NCI-H2029 treated with DMSO at 0.1 percent for 48 hours (cell line): Measurements from ENCODE around the gene SSC5D.
"Not testable (repeated sequence)": the region's sequence is repeated elsewhere in the genome, so short reads cannot be mapped to it uniquely, and the experiment has no call there.

Source experiments
- DNase-seq: peaks from one replicate; lab custom pipeline; 2025; lab: John Stamatoyannopoulos, UW

Gene SSC5D

DNA sequence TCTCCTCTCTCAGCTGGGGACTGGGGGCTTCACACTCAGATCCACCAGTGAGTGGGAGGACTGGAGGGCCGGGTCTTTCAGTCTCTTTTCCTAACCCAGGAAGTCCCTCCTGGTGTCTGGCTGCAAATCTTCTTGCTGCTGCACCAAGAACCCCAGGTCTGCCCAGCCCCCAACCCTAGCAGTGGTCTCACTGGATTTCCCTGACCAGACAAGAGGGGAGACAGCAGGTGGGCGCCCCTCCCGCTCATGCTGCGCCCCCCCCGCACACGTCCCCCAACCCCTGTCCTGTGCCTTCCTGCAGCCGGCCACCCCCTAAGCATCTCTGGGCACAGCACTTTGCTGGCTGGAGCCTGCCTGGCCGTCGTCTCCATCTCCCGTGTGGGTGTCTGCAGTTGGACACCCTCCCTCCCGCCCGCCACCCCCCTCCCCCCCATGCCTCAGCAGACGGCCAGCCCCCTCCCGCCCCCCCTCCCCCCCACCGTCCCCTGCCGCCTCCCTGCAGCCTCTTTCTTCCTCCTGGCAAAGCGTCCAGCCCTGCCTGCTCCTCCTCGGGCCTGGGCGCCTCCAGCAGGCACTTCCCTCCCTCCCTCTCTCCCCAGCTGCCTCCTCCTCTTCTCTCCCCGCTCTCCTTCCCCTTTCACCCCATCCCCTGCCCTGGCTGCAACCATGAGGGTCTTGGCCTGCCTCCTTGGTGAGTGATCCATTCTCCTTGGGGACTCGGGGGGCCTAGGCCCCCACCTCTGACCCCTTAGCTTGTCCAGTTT is at the start of gene SSC5D:
TSS of gene SSC5D (plus strand) at position 513 of the 764 bp plus-strand sequence. CDS start at position 667, 154 bp downstream.
- no peak for DNase-seq

DNA sequence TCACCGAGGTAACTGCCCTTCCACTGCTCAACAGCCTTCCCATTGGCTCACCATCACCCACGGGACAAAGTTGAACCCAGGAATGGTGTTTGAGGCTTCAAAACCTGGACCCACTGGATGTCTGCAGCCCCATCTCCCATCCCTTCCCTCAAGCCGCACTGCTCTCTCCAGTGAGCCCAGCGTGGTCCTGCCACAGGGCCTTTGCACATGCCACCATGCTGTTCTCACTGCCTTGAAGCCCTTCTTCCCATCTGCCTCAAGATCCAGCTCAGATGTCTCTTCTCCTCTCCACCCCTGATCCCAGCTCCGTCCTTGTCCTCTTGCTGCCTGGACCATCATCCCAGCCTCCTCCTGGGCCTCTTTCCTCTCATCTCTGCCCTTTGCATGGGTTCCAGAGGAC is 49.2 kb upstream of the SSC5D start:
- no peak for DNase-seq

GRCh38 chr19:55440411-55441105 is 47.7 kb upstream of the SSC5D start:
- DNase-seq = no peak

DNA sequence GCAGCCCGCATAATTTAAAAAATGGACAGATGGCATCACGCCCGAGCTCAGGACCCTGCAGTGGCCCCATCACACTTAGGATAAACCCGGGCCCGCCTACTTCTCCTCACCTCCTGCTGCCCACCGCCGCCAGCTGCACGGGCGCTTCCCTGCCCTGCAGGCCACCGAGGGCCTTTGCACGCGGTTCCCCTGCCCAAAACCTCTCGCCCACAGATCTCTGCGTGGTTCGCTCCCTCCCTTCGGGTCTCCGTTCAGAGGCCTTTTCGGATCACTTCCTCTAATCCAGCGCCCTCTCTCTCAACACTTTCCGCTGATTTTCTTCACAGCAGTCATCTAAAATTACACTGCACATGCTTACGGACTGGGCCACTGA is 46.9 kb upstream of the SSC5D start:
- no peak for DNase-seq

DNA sequence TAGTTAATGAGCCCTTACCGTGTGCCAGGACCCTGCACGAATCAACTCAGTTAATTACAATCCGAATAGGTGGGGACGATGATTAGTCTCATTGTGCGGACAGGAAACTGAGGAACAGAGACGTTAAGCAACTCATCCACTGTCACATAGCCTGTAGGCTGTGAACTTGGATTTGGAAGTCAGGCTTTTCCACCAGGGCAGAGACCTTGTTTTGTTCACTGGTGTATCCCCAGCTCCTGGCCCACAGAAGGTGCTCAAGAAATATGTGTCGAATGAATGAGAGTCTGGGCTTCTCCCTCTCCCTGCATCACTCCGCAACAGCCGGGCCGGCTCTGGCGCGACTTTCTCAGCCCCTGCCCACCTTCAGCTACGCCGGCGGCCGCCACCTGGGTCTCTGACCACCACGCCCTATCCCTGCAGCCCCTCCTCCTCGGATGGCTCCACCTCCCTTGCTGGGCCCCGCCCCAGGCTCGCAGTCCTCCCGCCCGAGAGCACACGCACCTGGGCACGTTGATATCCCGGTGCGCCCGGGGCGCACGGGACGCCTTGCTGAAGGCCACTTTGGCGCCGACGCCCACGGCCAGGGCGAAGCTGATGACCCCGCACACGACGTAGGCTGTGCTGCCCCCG is 46.4 kb upstream of the SSC5D start:
- DNase-seq = no peak

- DNase-seq = no peak
Observed at GRCh38 chr19:55442372-55442961, 45.8 kb upstream of the SSC5D start.

DNA sequence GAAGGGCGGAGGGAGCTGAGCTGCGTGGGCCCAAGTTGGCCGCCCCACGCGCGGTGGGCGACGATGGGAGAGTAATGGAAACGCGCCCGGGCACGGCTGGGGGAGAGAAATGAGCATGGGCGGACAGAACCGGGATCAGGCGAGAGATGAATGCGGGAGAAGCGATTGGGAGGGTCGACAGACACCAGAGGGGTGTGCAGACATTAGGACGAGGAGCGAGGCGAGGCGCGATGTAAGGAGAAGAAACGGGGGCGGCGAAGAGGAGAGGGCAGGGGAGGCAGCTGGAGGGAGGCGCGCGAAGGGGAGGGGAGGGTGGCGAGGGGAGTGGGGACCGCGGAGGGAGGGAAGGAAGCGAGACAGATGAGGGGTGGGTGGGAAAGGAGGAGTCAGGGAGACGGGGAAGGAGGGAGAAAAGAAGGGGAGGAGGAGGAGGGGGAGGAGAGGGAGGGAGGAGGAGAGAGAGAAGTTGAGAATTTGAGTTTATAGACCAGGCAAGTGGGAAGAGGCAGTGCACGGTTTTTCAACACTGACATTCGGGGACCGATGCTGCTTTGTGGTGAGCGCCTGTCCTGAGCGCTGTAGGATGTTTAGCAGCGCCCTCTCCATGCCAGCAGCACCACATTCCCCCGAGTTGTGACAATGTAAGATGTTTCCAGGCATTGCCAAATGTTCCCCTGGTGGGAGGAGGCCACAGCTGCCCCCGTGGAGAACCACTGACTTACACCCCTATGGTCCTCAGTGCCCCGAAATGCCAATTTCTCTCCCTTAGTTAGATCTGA is 45.0 kb upstream of the SSC5D start, which contains the start of gene SHISA7:
TSS of gene SHISA7 (minus strand) at position 256 of the 779 bp plus-strand sequence. CDS start 437 bp downstream, outside the sequence.
- DNase-seq = no peak

GRCh38 chr19:55443824-55444480 is 44.3 kb upstream of the SSC5D start:
- DNase-seq = no peak

DNA sequence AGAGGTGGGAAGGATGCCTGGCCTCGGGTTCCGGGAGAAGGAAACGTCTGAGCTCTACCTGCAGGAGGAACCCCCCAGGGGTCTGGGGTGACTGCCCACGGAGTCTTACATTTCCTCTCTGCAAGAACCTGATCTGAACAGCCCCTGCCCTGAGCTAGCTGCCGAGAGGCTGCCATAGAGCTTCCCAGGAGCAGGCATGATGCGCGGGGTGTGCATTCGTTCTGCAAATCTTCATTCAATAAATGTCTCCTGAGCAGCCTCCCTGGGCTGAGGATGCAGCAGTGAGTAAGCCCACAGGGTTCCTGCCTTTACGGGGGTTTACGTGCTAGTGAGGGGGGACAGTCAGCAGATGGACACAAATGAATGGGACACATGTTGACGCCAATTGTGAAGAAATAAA is 43.6 kb upstream of the SSC5D start:
- DNase-seq = no peak

DNA sequence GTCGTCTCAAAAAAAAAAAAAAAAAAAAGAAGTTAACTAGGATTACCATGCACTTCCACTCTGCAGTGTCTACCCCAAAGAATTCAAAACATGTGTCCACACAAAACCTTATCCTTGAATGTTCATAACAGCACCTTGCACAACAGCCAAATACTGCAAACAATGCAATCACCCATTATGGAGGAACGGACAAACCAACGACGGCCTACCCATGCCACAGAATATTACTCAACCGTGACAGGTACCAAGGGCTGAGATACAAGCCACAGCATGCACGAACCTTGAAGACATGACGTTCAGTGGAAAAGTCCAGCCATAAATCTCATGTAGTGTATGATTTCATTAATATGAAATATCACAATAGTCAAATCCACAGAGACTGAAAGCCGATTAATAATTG is 42.2 kb upstream of the SSC5D start:
- no peak for DNase-seq

- DNase-seq = no peak
Observed at GRCh38 chr19:55447421-55448174, 40.6 kb upstream of the SSC5D start.

GRCh38 chr19:55448175-55448490 is 40.1 kb upstream of the SSC5D start:
- DNase-seq = not testable (repeated sequence)

GRCh38 chr19:55449469-55449868 is 38.8 kb upstream of the SSC5D start:
- DNase-seq = no peak

GRCh38 chr19:55451163-55451964 is 36.9 kb upstream of the SSC5D start:
- DNase-seq = no peak

DNA sequence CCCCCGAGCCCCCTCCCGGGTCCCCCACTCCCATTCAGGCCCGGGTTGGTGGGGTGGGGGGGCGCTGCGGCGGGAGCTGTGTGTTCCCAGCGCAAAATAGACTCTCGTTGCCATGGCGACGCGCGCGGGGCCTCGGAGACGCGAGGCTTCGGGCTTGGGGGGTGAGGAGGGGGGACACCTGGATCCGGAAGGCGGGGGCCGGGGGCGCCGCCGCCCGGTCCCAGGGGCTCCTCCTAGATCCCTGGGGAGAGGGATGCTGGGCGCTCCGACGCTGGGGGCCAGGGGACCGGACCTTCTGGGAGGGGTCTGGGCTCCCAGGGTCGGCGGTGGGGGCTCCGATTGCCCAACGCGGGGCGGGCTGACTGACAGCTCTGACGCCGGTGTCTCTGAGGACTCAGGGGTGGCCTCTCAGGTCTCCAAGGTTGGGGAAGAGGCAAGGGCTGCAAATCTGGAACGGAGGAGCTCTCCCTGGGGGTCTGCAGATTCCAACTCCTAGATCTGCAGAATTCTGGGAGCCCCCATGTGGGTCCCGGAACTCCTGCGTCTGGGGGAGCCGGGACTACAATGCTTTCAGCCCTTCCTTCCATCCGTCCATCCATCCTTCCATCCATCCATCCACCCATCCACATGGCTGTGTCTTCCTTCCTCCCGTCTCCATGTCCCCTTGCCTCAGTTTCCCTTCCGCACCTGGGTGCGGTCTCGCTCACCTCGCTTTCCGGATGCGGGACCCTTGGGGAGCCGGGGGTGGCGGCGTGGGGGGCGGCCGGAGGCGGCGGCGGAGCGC is 36.1 kb upstream of the SSC5D start:
- DNase-seq = no peak

- peak; percentile 72 for DNase-seq
Observed at GRCh38 chr19:55452749-55453346, 35.4 kb upstream of the SSC5D start.

DNA sequence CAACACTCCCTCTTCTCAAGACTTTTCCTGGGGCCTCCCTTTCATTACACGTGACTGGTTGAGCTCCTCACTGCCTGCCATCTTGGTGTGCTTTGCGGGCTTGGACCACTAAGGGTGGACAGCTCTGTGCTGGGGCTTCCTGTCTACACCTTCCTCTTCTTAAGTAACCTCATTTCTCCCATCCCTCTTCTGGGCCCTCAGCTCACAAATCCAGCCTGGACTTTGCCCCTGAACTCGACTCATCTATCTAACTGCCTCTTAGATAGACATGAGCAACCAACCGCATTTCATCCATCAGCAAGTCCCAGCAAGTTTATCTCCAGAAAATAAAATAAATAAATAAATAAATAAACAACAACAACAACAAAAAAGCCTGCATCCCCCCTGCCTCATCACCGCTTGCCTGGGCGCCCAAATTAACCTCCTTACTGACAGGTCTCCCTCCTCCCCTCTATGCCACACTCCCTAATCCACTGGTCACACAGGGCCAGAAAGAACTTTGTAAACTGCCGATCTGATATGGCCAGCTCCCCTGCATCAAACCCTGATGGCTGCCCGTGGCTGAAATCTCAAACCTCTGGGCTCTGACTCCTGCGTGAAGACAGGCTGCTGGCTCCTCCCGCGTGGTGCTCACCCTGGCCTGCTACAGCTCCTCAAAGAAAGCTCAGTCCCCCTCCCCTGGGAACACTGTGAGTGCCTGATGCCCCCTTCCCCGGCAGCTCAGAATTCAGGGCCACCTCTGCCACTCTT is 34.5 kb upstream of the SSC5D start:
- no peak for DNase-seq

- no peak for DNase-seq
Observed at GRCh38 chr19:55454787-55455243, 33.4 kb upstream of the SSC5D start.
